Epithelial cell of proximal tubule (primary cell): Measurements from ENCODE around the gene ANK3. TPM values are rescaled to one million over a fixed set of nuclear protein-coding genes. Genes with fewer than 3 reads are reported as not detected.

Experiments used
- DNase-seq: peaks from one replicate; pipeline ENCODE4 v3.0.0-alpha.2; 2011; ENCODE audit warnings: low read depth
- H3K4me3 ChIP-seq: 2 replicates; pipeline ENCODE4 v1.5.1; 2011; ENCODE audit warnings: low read depth, mild to moderate bottlenecking, low read length
- total RNA-seq: library from RNA; depleted of rRNA; stranded (reverse); fragments of >200 nt; gene quantifications from 2 replicates; pipeline ENCODE4 v1.2.3, GENCODE V29; 2015
- TF ChIP-seq, protein P1 (sequence below): conservative IDR thresholded peaks from 2 replicates; pipeline ENCODE4 v1.5.1; 2012; ENCODE audit warnings: low read depth, mild to moderate bottlenecking, low read length

Gene ANK3
- total RNA-seq, 1 donor from 2014 or later, result 6.6 TPM

DNA sequence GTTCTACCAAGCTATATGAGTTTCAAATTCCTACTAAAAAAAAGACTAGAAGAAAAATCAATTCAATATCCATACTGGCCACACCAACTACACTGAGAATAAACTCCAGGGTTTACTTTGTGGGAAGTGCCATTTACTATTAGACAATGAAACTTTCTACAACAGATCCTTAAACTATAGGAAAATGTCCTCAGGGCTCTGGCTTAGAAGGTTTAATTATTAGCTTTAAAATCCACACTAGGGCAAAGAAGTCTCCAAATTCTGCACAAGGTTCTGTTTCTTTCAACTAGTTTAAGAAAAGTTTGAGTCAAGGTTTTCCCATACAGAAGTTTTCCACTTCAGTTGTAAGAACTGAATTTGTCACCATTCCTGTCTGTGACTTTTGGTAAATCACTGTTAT lies 251.6 kb downstream of the ANK3 start:
- TF ChIP-seq, protein P1, sequence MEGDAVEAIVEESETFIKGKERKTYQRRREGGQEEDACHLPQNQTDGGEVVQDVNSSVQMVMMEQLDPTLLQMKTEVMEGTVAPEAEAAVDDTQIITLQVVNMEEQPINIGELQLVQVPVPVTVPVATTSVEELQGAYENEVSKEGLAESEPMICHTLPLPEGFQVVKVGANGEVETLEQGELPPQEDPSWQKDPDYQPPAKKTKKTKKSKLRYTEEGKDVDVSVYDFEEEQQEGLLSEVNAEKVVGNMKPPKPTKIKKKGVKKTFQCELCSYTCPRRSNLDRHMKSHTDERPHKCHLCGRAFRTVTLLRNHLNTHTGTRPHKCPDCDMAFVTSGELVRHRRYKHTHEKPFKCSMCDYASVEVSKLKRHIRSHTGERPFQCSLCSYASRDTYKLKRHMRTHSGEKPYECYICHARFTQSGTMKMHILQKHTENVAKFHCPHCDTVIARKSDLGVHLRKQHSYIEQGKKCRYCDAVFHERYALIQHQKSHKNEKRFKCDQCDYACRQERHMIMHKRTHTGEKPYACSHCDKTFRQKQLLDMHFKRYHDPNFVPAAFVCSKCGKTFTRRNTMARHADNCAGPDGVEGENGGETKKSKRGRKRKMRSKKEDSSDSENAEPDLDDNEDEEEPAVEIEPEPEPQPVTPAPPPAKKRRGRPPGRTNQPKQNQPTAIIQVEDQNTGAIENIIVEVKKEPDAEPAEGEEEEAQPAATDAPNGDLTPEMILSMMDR, result no peak
- peak overlapping the region; percentile 60 for H3K4me3 ChIP-seq
- no peak for DNase-seq

DNA sequence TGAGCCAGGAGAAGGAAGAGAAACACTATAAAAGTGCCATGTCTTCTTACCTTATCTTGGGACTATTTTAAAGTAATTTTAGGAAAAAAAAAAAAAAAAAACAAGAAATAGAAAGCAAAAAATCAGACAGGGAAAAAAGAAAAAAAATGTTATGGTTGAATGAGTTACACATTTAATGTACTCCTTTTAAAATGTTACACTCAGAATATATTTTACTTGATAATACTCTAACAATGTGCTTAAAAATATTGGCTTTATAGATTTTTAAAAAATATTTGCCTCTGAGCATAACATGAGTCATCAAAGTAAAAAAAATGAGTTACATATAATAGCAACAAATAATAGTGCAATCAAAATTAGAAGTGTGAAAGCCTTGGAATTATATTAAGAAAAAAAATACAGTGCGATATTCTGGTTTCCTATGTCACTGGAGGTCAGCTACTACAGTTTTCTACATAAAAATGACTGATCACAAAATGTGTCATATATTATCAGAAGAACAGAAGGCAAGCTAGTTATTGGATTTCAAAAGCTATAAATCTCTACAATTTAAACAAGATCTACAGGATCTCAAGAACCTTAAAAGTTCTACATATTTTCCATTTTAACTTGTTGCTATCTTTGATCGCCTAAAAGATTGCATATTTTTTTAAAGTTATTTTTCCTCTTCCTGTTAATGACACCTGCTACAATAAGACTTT lies 252.2 kb downstream of the ANK3 start:
- TF ChIP-seq, protein P1, result no peak
- H3K4me3 ChIP-seq, result peak overlapping the region; percentile 60
- DNase-seq, result no peak

DNA sequence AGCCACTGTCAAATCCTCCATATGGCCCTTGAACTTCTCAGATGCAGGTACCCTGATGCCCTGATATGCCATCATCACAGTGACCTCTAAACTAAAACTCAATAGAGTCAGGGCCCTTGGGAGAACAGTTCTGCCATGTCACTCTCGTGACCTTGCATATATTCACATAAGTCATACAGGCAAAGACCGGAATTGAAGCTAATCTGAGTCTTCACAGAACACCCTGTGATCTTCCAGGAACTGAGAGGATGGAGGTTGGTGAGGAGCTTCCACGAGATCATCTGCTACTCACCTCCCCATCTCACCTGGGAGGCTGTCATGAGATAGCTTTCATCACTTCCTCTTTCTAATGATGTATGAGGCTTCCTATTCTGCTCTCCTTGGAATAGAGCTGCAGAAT lies 254.7 kb downstream of the ANK3 start:
- TF ChIP-seq, protein P1, result no peak
- no peak overlapping the region for H3K4me3 ChIP-seq
- no peak for DNase-seq

DNA sequence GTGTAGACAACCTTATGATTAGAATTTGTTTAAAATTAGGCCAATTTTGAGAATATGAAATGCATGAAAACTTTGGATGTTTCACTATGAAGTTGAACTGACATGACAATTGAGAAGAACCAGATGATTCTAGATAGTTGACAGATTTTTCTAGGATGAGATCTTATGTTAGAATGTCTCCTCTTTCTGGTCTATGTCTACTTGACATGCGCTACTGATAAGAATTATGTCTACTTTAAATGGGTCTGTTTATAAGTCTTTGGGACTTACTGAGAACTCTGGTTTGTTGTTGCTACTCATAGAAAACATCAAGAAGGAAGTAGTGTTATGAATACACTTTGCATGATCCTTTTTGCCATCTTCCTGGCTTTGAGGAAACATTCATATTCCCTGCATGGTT lies 255.1 kb downstream of the ANK3 start:
- TF ChIP-seq, protein P1, result no peak
- no peak for DNase-seq
- H3K4me3 ChIP-seq, result no peak overlapping the region

DNA sequence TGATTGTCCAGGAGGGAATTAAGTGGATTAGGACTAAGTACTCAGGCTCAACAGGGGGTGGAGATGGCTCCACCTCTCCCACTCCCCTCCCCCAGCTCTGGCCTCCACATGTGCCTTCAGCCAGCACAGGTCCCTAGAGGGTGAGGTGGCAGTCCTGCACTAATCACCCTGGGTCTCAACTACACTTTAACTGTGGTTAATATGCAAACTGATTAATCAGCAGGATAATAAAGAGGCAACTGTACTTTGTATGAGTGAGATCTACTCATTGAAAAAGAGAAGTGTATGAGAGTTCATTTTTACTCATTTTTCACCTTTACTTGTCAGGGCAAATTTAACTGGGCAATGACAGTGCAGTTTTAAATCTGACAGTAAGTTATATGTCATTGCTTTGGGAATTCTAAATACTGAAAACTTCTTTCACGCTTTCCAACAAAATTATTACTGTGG lies 259.5 kb downstream of the ANK3 start:
- no peak for DNase-seq
- H3K4me3 ChIP-seq, result no peak overlapping the region
- TF ChIP-seq, protein P1, result no peak

DNA sequence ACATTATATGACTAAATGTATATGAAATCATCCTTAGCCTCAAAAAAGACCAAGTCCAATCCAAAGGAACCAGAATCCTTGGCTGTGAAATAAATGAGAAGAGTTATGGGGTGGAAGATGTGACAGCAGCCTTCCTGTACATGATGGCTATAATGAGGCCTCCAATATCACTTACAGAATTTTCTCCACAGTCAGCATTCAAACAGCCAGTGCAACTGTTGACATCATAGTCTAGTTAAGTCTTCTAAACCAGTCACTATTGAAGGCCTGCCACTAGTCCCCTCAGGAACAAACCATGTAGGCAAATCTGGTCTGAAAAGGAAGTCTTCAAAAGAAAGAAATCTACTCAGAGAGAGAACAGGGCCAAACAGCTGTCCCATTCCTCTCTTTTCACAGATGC lies 263.8 kb downstream of the ANK3 start:
- DNase-seq, result no peak
- H3K4me3 ChIP-seq, result no peak overlapping the region
- TF ChIP-seq, protein P1, result no peak

DNA sequence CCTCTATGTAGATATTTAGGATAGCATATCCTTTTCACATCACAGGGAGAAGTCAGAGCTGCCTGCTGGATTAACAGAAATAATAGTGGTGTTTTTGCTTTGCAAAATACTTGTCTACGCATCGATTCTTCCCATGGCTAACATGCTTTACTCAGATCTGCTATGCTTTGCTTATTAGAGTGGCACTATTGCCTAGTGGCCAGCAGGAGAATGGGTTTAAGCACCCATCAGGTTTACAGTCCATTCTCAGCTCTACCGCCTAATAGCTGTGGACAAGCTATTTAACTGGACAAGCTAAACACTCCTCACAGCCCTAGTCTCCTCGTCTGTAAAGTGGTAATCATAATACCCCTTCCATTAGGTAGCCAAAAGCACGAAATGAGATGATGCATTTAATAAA lies 265.1 kb downstream of the ANK3 start:
- TF ChIP-seq, protein P1, result peak; percentile 22
- no peak for DNase-seq
- no peak overlapping the region for H3K4me3 ChIP-seq
